ENCODE results near the gene RASA3.

RASA3 gene

GRCh38 chr13:113997845-113998751 is 134.3 kb downstream of the RASA3 start:
- DNase-seq (ENCODE audit: extremely low read depth, low read depth), result peak; percentile 37
- H3K4me3 ChIP-seq (replicated peaks; ENCODE audit: low read depth, low read length), result no peak overlapping the region
- TF ChIP-seq CTCF (IDR thresholded peaks at IDR 0.05; ENCODE audit: low read depth, low read length, missing control alignments), result no peak

GRCh38 chr13:113996912-113997745 is 135.3 kb downstream of the RASA3 start:
- no peak overlapping the region for H3K4me3 ChIP-seq (replicated peaks; ENCODE audit: low read depth, low read length)
- no peak for DNase-seq (ENCODE audit: extremely low read depth, low read depth)
- TF ChIP-seq CTCF (IDR thresholded peaks at IDR 0.05; ENCODE audit: low read depth, low read length, missing control alignments), result no peak

DNA sequence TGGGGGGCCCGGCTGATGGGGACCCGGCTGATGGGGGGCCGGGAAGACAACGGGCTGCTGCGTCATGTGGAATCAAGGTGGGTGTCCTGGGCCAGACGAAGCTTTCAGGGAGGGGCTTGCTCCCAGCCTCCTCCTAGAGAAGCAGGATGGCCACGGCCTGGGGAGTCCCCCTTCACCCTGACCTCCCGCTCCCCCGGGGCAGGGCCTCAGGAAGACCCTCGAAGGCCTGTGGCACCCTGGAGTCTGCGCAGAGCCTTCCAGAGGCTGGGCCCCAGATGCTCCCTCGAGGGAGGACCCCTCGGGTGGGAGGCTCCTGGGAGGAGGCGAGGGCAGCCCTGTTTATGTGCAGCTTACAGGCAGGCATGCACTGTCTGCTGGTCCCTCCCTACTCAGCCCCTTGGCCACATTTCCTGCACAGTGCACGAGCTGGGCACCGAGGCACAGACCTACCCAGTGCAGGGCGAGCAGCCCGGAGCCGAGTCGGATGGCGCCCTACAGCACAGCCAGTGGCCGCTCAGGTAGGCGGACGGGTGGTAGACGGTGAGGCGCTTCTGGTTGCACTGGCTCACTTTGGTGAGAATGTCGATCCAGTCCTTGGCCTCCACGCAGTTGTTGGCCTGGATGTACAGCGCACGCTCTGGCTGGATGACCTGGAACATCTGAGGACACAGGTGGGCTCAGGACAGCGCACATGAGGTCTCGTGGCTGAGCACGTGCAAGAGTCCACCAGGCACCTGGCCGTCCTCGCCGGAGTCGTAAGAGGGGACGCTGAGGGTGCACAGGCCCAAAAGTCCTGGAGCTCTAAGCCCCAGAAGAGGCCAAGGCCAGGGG is 136.1 kb downstream of the RASA3 start:
- no peak for TF ChIP-seq CTCF (IDR thresholded peaks at IDR 0.05; ENCODE audit: low read depth, low read length, missing control alignments)
- no peak overlapping the region for H3K4me3 ChIP-seq (replicated peaks; ENCODE audit: low read depth, low read length)
- no peak for DNase-seq (ENCODE audit: extremely low read depth, low read depth)

GRCh38 chr13:113995051-113995601 is 137.3 kb downstream of the RASA3 start:
- no peak for DNase-seq (ENCODE audit: extremely low read depth, low read depth)
- H3K4me3 ChIP-seq (replicated peaks; ENCODE audit: low read depth, low read length), result no peak overlapping the region
- no peak for TF ChIP-seq CTCF (IDR thresholded peaks at IDR 0.05; ENCODE audit: low read depth, low read length, missing control alignments)

- no peak for DNase-seq (ENCODE audit: extremely low read depth, low read depth)
- TF ChIP-seq CTCF (IDR thresholded peaks at IDR 0.05; ENCODE audit: low read depth, low read length, missing control alignments), result no peak
These were observed 140.0 kb downstream of the RASA3 start for GRCh38 chr13:113992276-113993005.

More at GRCh38 chr13:113992276-113993005, 140.0 kb downstream of the RASA3 start:
- H3K4me3 ChIP-seq (replicated peaks; ENCODE audit: low read depth, low read length), result no peak overlapping the region
